Activated T-cell treated with anti-CD3 and anti-CD28 coated beads, Interleukin-2, amount 50 U/mL, for 72 hours (primary cell): ENCODE measurements around the gene LIN28B. TPM values are rescaled to one million over a fixed set of nuclear protein-coding genes. Genes with fewer than 3 reads are reported as not detected.

Source experiments
- ATAC-seq, 2 donors: fragments of 150-1000 bp; cut with Tn5 transposase; replicated peaks in 1 of 2; 2 replicates each; pipeline ENCODE4 v1.10.0; 2021; ENCODE audit warnings: moderate library complexity in 2 of 2, mild to moderate bottlenecking in 1 of 2
- DNase-seq, 2 donors: peaks; one replicate each; pipeline ENCODE4 v3.0.0; 2021 to 2022; ENCODE audit warnings: mixed read lengths in 1 of 2
- H3K27ac Mint-ChIP-seq: one replicate; pipeline ENCODE4 v1.8.0; 2022; ENCODE audit warnings: mild to moderate bottlenecking, moderate library complexity, mixed read lengths
- H3K27me3 Mint-ChIP-seq: one replicate; pipeline ENCODE4 v1.8.0; 2022; ENCODE audit warnings: low read depth, mixed read lengths
- H3K36me3 Mint-ChIP-seq, 2 donors: one replicate each; pipeline ENCODE4 v1.8.0; 2022; ENCODE audit warnings: mixed read lengths in 2 of 2, mild to moderate bottlenecking in 1 of 2; ENCODE audit not compliant: insufficient read depth in 2 of 2
- H3K4me1 Mint-ChIP-seq: one replicate; pipeline ENCODE4 v1.8.0; 2022; ENCODE audit warnings: low read depth, mixed read lengths
- H3K4me3 Mint-ChIP-seq, 2 donors: one replicate each; pipeline ENCODE4 v1.8.0; 2022; ENCODE audit warnings: mild to moderate bottlenecking in 2 of 2, mixed read lengths in 2 of 2, moderate library complexity in 2 of 2
- H3K9me3 Mint-ChIP-seq, 2 donors: one replicate each; pipeline ENCODE4 v1.8.0; 2022; ENCODE audit warnings: mixed read lengths in 2 of 2
- total RNA-seq, 2 donors: library from RNA; stranded (reverse); gene quantifications; one replicate each; pipeline ENCODE4 v1.2.3, GENCODE V29; 2022

LIN28B gene
- total RNA-seq, 2 donors from 2014 or later: not detected

DNA sequence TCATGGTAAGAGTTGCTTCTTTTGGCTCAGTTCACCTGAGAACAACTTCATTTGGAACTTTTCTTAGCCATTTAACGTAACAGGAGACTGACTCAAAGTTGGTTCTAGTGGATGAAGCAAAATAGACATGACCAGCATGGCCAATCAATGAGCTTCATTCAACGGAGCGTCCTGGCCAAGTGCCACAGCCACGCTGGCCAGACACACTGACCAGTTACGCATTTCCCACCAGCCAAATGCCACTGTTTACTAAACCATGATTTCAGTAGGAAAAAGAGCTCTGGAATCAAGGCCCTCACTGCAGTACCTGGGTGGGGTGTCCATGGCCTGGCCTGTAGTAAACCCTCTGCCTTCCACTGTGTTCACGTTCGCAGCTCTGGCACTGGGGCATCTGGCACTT is 142.5 kb downstream of the LIN28B start:
- Mint-ChIP-seq H3K9me3 (no peaks in the 10 kb centered on the region), H3K4me3 (no peak overlapping the region), H3K36me3 (no peaks in the 10 kb centered on the region), H3K27ac (no peak overlapping the region), H3K4me1 (no peaks in the 10 kb centered on the region), H3K27me3 (peaks cover 15% of the 10 kb centered on the region)
- DNase-seq (no peak), ATAC-seq (no peak)

DNA sequence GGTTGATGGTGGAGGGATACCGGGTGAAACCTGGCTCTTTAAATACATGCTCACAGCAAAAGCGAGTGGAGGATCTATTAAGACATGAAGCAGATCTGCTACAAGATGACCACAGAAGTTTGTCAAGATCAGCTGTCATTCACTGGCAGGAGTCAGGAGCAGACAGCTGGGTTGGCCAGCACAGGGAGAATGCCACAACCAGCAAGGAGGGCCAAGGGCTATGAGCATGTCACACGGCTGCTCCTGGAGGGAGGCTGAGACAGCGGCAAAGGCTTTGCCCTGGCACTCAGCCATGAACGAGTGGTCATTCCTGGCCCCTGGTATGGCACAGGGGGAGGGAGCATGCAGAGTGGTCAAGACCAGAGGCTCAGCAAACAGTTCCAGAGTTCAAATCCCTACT is 145.3 kb downstream of the LIN28B start:
- no peaks in the 10 kb centered on the region for H3K4me1 Mint-ChIP-seq
- ATAC-seq: no peak

DNA sequence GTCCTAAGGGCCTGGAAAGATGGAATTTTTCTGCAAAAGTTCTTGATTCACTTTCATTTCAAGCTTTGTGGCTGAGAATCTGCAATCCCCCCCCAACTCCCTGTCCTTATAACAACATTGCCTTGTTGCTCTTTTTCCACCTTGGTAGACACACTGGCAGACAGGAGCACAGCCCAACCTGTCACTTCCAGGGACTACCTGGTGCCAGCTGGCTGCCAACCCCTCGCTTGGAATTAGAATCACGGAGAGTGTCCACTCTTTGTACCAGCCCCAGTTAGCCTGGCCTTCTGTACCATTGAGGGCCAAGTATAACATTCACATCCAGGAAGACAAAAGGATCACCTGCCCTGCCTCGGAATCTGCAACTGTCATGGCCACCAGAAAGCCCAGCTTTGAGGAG is 148.2 kb downstream of the LIN28B start:
- Mint-ChIP-seq H3K9me3 (no peaks in the 10 kb centered on the region), H3K4me1 (no peaks in the 10 kb centered on the region), H3K27ac (no peak overlapping the region), H3K27me3 (peaks cover 41% of the 10 kb centered on the region), H3K36me3 (no peaks in the 10 kb centered on the region), H3K4me3 (no peak overlapping the region)
- ATAC-seq (no peak), DNase-seq (no peak)

More for the DNA sequence above, 145.3 kb downstream of the LIN28B start:
- no peak for DNase-seq
- H3K9me3 Mint-ChIP-seq: no peaks in the 10 kb centered on the region
- no peaks in the 10 kb centered on the region for H3K36me3 Mint-ChIP-seq
- H3K4me3 Mint-ChIP-seq: no peak overlapping the region
- H3K27ac Mint-ChIP-seq: no peak overlapping the region
- H3K27me3 Mint-ChIP-seq: peaks cover 19% of the 10 kb centered on the region

GRCh38 chr6:105106260-105106659 is 149.4 kb downstream of the LIN28B start:
- Mint-ChIP-seq H3K4me3 (no peak overlapping the region), H3K9me3 (no peaks in the 10 kb centered on the region), H3K27me3 (peaks cover 36% of the 10 kb centered on the region), H3K27ac (no peak overlapping the region), H3K36me3 (no peaks in the 10 kb centered on the region), H3K4me1 (no peaks in the 10 kb centered on the region)
- no peak for DNase-seq
- ATAC-seq: no peak

DNA sequence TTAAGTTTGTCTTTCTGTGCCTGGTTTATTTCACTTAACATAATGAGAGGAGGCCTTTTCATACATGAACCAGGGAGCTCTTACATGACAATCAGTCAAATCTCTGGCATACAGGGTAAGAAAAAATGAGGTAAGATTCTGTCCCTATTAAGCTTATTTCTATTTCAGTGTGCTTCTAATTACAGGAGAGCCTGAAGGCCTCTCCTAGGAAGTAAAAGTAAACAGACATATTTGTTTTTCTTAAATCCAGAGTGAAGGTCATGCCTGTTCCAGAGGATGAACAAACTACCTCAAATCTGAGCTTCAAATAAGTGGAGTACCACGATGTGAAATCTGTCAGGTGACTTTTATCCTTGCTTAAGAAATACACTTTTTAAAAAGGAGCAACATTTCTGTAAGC is 150.3 kb downstream of the LIN28B start:
- Mint-ChIP-seq H3K27ac (no peak overlapping the region), H3K4me1 (no peaks in the 10 kb centered on the region), H3K9me3 (no peaks in the 10 kb centered on the region), H3K27me3 (peaks cover 27% of the 10 kb centered on the region), H3K36me3 (no peaks in the 10 kb centered on the region), H3K4me3 (no peak overlapping the region)
- ATAC-seq: no peak
- DNase-seq: no peak

DNA sequence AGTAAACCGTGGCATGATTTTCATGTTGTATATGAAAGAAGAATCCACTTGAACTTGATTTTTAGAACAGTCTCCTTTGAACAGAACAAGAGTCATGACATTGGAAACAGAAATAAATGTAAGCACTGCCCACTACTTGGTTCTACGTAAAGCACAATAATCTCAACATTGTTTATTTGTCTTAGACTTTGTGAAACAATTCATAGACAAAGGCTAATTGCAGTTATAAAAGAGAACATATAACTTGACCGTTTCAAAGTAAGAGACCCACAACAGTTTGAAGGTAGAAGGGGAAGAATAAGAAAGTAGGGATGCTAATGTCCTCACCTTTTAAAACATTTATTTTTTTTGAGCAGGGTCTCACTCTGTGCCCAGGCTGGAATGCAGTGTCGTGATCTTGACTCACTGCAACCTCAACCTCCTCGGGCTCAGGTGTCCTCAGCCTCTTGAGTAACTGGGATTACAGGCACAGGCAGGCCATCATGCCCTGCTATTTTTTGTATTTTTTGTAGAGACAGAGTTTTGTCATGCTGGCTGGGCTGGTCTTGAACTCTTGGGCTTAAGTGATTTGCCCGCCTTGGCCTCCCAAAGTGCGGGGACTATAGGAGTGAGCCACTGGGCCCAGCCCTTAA is 151.8 kb downstream of the LIN28B start:
- DNase-seq (no peak), ATAC-seq (no peak)
- no peaks in the 10 kb centered on the region for H3K36me3 Mint-ChIP-seq
- H3K4me3 Mint-ChIP-seq: no peak overlapping the region
- no peaks in the 10 kb centered on the region for H3K9me3 Mint-ChIP-seq
- peaks cover 26% of the 10 kb centered on the region for H3K27me3 Mint-ChIP-seq
- H3K27ac Mint-ChIP-seq: no peak overlapping the region
- no peaks in the 10 kb centered on the region for H3K4me1 Mint-ChIP-seq

GRCh38 chr6:105109955-105110895 is 153.3 kb downstream of the LIN28B start:
- no peaks in the 10 kb centered on the region for H3K9me3 Mint-ChIP-seq
- DNase-seq: no peak
- no peaks in the 10 kb centered on the region for H3K4me1 Mint-ChIP-seq
- H3K36me3 Mint-ChIP-seq: no peaks in the 10 kb centered on the region
- H3K27ac Mint-ChIP-seq: no peak overlapping the region
- peaks cover 26% of the 10 kb centered on the region for H3K27me3 Mint-ChIP-seq
- no peak overlapping the region for H3K4me3 Mint-ChIP-seq
- ATAC-seq: no peak

DNA sequence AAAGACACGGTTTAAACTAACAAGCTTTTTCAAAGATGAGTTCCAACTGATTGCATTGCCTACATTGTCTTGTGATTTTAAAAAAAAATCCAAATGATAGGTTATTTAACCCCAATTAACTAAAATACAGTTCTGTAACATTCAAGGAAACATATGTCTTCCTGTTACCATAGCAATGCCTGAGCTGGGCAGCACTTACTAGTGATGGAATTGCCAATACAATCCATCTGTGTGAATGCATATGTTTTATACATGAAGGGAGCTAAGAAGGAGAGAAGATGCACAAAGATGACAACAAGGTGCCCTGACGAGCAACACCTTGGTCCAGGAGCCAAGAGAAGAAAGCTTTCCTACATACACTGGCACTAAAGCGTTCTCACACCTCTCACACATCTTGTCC is 154.2 kb downstream of the LIN28B start:
- ATAC-seq (no peak), DNase-seq (no peak)
- no peaks in the 10 kb centered on the region for H3K9me3 Mint-ChIP-seq
- no peaks in the 10 kb centered on the region for H3K4me1 Mint-ChIP-seq
- H3K4me3 Mint-ChIP-seq: no peak overlapping the region
- H3K36me3 Mint-ChIP-seq: no peaks in the 10 kb centered on the region
- no peak overlapping the region for H3K27ac Mint-ChIP-seq
- peaks cover 28% of the 10 kb centered on the region for H3K27me3 Mint-ChIP-seq

GRCh38 chr6:105111871-105112270 is 155.0 kb downstream of the LIN28B start:
- no peak overlapping the region for H3K4me3 Mint-ChIP-seq
- H3K27ac Mint-ChIP-seq: no peak overlapping the region
- peaks cover 33% of the 10 kb centered on the region for H3K27me3 Mint-ChIP-seq
- no peaks in the 10 kb centered on the region for H3K36me3 Mint-ChIP-seq
- H3K4me1 Mint-ChIP-seq: no peaks in the 10 kb centered on the region
- H3K9me3 Mint-ChIP-seq: no peaks in the 10 kb centered on the region
- DNase-seq (no peak), ATAC-seq (no peak)

- Mint-ChIP-seq H3K27me3 (peaks cover 29% of the 10 kb centered on the region), H3K9me3 (no peaks in the 10 kb centered on the region), H3K27ac (no peak overlapping the region), H3K4me1 (no peaks in the 10 kb centered on the region), H3K36me3 (no peaks in the 10 kb centered on the region), H3K4me3 (no peak overlapping the region)
- no peak for ATAC-seq
- DNase-seq: no peak
Measured at GRCh38 chr6:105112577-105112976, 155.7 kb downstream of the LIN28B start.

GRCh38 chr6:105113422-105113821 is 156.5 kb downstream of the LIN28B start:
- Mint-ChIP-seq H3K36me3 (no peaks in the 10 kb centered on the region), H3K4me3 (no peak overlapping the region), H3K27me3 (peaks cover 23% of the 10 kb centered on the region), H3K4me1 (no peaks in the 10 kb centered on the region), H3K27ac (no peak overlapping the region), H3K9me3 (no peaks in the 10 kb centered on the region)
- DNase-seq (no peak), ATAC-seq (no peak)

GRCh38 chr6:105116150-105116549 is 159.2 kb downstream of the LIN28B start:
- ATAC-seq (no peak), DNase-seq (no peak)
- Mint-ChIP-seq H3K4me1 (no peaks in the 10 kb centered on the region), H3K4me3 (no peak overlapping the region), H3K9me3 (no peaks in the 10 kb centered on the region), H3K27ac (no peak overlapping the region), H3K27me3 (peaks cover 13% of the 10 kb centered on the region), H3K36me3 (no peaks in the 10 kb centered on the region)

DNA sequence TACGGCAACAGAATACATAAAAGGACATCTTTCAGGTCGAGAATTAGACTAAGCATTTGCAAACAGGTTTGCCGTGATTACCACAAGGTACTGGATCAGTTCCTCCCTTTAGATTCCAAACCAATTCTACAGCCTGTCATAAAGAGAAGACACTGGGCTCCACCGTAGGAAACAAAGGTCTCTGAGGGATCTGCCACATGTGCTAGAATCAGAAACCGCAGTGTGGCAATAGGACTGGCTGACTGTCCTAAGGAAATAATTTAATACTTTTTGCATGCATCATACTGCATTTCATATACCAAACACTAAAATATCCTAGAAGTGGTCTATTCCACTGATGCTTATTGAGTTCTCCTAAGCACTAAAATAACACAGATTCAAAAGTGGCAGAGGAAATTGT is 163.7 kb downstream of the LIN28B start:
- no peak overlapping the region for H3K4me3 Mint-ChIP-seq
- ATAC-seq (no peak), DNase-seq (no peak)
- H3K27me3 Mint-ChIP-seq: peaks cover 31% of the 10 kb centered on the region
- no peak overlapping the region for H3K27ac Mint-ChIP-seq
- H3K36me3 Mint-ChIP-seq: no peaks in the 10 kb centered on the region
- no peaks in the 10 kb centered on the region for H3K9me3 Mint-ChIP-seq
- no peaks in the 10 kb centered on the region for H3K4me1 Mint-ChIP-seq
